K562 (cell line): ENCODE results near the gene S100P. TPM values are rescaled to one million over a fixed set of nuclear protein-coding genes. Genes with fewer than 3 reads are reported as not detected.

Source experiments
- KDM4B ChIP-seq, 2 experiments: fragments of 450-650 bp in 1 of 2; sonication (generic) in 1 of 2; IDR thresholded peaks; 2 replicates each; pipeline ENCODE4 v1.6.1; 2016 to 2017; ENCODE audit warnings: borderline replicate concordance in 2 of 2, antibody characterized with exemption in 1 of 2, low read depth in 1 of 2, mild to moderate bottlenecking in 1 of 2
- TCFL5 ChIP-seq: fragments of 250-450 bp; sonication (Bioruptor Pico); conservative IDR thresholded peaks from 2 replicates; pipeline ENCODE4 v1.6.1; 2021; ENCODE audit warnings: mild to moderate bottlenecking, moderate library complexity, matching md5 sums
- ZNF274 ChIP-seq: IDR thresholded peaks from 2 replicates; pipeline ENCODE4 v1.6.1; 2011; ENCODE audit warnings: low read depth, mild to moderate bottlenecking, low read length, moderate library complexity, borderline replicate concordance
- ZNF324 ChIP-seq: fragments of 250-450 bp; sonication (Bioruptor Pico); IDR thresholded peaks from 2 replicates; pipeline ENCODE4 v1.4.0; 2020; ENCODE audit warnings: mild to moderate bottlenecking
- polyA plus RNA-seq, 8 experiments: library from polyadenylated mRNA; depleted of rRNA in 4 of 8; stranded (reverse) in 5 of 8; unstranded in 3 of 8; fragments of >200 nt; fragmentation: Nextera tagmentation in 2 of 8; fragmentation: Illumina TruSeq in 1 of 8; extraction: Ambion mirVana in 2 of 8; extraction: Trizol in 1 of 8; gene quantifications; 2 replicates each; pipeline versions ENCODE4 v1.2.1 to v1.2.3, GENCODE V29; 2011 to 2014; ENCODE audit warnings: inconsistent platforms in 1 of 8, missing spikeins in 1 of 8
- total RNA-seq, 7 experiments: library from RNA; depleted of rRNA in 6 of 7; stranded (reverse); fragments of >200 nt in 6 of 7; fragmentation: Illumina TruSeq in 2 of 7; extraction: Trizol in 2 of 7; gene quantifications; 2 replicates each; pipeline versions ENCODE4 v1.2.1 to v1.2.3, GENCODE V29; 2011 to 2021; ENCODE audit warnings: low replicate concordance in 1 of 7
- TF ChIP-seq, protein P1 (sequence below): IDR thresholded peaks from 2 replicates; pipeline ENCODE4 v1.6.1; 2016; ENCODE audit warnings: missing genetic modification characterization, missing compliant biosample characterization
- TF ChIP-seq, protein P2 (sequence below): fragments of 450-650 bp; formaldehyde crosslinking; IDR thresholded peaks from 2 replicates; pipeline ENCODE4 v1.4.0; 2022; ENCODE audit warnings: missing genetic modification characterization
- TF ChIP-seq, protein P3 (sequence below): fragments of 450-650 bp; formaldehyde crosslinking; IDR thresholded peaks from 2 replicates; pipeline ENCODE4 v1.4.0; 2022; ENCODE audit warnings: missing genetic modification characterization
- TF ChIP-seq, protein P4 (sequence below): fragments of 450-650 bp; IDR thresholded peaks from 2 replicates; pipeline ENCODE4 v1.6.1; 2016; ENCODE audit warnings: low read depth

The S100P gene
- total and polyA plus RNA-seq, 9 of the 15 experiments (the other 6 are each of a cell fraction or from before 2014, with no cell fraction given), result 4.1 to 23.8 (median 7.5) TPM

DNA sequence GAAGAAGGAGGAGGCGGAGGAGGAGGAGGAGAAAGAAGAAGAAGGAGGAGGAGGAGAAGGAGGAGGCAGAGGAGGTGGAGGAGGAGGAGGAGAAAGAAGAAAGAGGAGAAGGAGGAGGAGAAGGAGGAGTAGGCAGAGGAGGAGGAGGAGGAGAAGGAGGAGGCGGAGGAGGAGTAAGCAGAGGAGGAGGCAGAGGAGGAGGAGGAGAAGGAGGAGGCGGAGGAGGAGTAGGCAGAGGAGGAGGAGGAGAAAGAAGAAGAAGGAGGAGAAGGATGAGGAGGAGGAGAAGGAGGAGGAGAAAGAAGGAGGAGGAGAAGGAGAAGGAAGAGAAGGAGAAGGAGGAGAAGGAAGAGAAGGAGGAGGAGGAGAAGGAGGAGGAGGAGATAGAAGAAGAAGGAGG lies 33.2 kb upstream of the S100P start (continued):
- TF ChIP-seq, protein P1, sequence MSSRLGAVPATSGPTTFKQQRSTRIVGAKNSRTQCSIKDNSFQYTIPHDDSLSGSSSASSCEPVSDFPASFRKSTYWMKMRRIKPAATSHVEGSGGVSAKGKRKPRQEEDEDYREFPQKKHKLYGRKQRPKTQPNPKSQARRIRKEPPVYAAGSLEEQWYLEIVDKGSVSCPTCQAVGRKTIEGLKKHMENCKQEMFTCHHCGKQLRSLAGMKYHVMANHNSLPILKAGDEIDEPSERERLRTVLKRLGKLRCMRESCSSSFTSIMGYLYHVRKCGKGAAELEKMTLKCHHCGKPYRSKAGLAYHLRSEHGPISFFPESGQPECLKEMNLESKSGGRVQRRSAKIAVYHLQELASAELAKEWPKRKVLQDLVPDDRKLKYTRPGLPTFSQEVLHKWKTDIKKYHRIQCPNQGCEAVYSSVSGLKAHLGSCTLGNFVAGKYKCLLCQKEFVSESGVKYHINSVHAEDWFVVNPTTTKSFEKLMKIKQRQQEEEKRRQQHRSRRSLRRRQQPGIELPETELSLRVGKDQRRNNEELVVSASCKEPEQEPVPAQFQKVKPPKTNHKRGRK (tag), result peak; percentile 85
- TF ChIP-seq ZNF324 (CRISPR knock-in tag), result no peak
- TF ChIP-seq, protein P2, sequence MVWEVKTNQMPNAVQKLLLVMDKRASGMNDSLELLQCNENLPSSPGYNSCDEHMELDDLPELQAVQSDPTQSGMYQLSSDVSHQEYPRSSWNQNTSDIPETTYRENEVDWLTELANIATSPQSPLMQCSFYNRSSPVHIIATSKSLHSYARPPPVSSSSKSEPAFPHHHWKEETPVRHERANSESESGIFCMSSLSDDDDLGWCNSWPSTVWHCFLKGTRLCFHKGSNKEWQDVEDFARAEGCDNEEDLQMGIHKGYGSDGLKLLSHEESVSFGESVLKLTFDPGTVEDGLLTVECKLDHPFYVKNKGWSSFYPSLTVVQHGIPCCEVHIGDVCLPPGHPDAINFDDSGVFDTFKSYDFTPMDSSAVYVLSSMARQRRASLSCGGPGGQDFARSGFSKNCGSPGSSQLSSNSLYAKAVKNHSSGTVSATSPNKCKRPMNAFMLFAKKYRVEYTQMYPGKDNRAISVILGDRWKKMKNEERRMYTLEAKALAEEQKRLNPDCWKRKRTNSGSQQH (CRISPR knock-in tag), result peak; percentile 63; the same call in 1 of the 2 replicates
- TF ChIP-seq ZNF274, result no peak
- no peak for TF ChIP-seq KDM4B (IDR thresholded peaks at IDR 0.05; ENCODE audit: borderline replicate concordance in 2 of 2, low read depth in 1 of 2)
- TF ChIP-seq, protein P3, sequence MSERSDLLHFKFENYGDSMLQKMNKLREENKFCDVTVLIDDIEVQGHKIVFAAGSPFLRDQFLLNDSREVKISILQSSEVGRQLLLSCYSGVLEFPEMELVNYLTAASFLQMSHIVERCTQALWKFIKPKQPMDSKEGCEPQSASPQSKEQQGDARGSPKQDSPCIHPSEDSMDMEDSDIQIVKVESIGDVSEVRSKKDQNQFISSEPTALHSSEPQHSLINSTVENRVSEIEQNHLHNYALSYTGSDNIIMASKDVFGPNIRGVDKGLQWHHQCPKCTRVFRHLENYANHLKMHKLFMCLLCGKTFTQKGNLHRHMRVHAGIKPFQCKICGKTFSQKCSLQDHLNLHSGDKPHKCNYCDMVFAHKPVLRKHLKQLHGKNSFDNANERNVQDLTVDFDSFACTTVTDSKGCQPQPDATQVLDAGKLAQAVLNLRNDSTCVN (CRISPR knock-in tag), result 0 out of 2 replicates have a peak, but pooled peaks have one; percentile 57
- TF ChIP-seq, protein P4, sequence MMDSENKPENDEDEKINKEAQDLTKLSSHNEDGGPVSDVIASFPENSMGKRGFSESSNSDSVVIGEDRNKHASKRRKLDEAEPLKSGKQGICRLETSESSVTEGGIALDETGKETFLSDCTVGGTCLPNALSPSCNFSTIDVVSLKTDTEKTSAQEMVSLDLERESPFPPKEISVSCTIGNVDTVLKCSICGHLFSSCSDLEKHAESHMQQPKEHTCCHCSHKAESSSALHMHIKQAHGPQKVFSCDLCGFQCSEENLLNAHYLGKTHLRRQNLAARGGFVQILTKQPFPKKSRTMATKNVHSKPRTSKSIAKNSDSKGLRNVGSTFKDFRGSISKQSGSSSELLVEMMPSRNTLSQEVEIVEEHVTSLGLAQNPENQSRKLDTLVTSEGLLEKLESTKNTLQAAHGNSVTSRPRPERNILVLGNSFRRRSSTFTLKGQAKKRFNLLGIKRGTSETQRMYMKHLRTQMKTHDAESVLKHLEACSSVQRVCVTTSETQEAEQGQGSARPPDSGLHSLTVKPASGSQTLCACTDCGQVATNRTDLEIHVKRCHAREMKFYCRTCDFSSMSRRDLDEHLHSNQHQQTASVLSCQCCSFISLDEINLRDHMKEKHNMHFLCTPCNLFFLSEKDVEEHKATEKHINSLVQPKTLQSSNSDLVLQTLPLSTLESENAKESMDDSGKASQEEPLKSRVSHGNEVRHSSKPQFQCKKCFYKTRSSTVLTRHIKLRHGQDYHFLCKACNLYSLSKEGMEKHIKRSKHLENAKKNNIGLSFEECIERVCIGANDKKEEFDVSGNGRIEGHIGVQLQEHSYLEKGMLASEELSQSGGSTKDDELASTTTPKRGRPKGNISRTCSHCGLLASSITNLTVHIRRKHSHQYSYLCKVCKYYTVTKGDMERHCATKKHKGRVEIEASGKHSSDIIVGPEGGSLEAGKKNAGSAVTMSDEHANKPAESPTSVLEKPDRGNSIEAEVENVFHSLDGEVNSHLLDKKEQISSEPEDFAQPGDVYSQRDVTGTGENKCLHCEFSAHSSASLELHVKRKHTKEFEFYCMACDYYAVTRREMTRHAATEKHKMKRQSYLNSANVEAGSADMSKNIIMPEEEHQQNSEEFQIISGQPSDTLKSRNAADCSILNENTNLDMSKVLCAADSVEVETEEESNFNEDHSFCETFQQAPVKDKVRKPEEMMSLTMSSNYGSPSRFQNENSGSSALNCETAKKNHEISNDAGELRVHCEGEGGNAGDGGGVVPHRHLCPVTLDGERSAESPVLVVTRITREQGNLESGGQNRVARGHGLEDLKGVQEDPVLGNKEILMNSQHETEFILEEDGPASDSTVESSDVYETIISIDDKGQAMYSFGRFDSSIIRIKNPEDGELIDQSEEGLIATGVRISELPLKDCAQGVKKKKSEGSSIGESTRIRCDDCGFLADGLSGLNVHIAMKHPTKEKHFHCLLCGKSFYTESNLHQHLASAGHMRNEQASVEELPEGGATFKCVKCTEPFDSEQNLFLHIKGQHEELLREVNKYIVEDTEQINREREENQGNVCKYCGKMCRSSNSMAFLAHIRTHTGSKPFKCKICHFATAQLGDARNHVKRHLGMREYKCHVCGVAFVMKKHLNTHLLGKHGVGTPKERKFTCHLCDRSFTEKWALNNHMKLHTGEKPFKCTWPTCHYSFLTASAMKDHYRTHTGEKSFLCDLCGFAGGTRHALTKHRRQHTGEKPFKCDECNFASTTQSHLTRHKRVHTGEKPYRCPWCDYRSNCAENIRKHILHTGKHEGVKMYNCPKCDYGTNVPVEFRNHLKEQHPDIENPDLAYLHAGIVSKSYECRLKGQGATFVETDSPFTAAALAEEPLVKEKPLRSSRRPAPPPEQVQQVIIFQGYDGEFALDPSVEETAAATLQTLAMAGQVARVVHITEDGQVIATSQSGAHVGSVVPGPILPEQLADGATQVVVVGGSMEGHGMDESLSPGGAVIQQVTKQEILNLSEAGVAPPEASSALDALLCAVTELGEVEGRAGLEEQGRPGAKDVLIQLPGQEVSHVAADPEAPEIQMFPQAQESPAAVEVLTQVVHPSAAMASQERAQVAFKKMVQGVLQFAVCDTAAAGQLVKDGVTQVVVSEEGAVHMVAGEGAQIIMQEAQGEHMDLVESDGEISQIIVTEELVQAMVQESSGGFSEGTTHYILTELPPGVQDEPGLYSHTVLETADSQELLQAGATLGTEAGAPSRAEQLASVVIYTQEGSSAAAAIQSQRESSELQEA, result no peak
- TF ChIP-seq TCFL5 (CRISPR knock-in tag), result no peak
- TF ChIP-seq, all 486 proteins: peak for 11
